Activated CD4-positive, alpha-beta T cell treated with anti-CD3 and anti-CD28 coated beads, Interleukin-2, amount 50 U/mL, for 48 hours (primary cell): ENCODE results near the gene ADARB1.

Experiments
- DNase-seq, 2 experiments: peaks; one replicate each; pipeline ENCODE4 v3.0.0-alpha.2; 2020

ADARB1 gene

DNA sequence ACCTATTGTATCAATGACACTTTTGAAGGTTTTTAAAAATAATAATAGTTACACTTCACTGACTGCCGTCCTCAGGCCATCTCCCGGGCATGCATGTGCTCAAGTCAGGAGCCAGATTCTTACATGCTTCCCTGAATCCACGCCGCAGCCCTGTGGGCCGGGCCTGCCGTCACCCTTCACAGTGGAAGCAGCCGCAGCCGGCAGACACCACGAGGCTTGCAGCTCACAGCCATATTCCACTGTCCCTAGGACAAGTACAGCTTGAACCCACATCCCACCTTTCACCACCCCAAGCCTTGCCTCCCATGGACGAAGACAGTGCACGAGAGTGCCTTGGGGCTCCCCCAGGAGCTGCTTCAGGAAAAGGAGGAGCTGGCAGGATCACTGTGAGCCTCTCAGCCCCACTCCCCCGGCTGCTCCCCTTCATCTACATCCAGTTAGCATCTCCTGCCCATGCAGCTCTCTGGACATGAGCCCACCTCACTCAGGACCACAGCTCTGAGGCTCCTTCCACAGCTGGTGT, 136.1 kb downstream of the ADARB1 start:
- no peak for DNase-seq

DNA sequence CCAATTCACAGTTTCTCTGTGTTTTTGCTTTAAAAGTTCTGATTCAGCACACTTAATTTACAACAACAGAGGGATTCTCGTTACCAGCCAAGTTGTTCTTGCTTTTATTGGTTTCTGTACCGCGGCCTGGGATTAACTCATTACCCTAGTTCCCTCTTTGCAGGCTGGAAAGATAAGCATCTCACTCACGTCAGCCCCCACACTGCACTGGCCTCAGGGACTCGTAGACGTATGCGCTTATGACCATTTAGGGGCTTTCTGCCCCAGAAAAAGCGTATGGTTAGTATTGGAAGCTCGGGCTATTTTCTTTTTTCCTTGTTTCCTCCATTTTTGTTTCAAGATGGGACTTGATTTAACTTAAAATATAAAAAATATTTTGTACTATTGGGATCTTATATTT, 137.3 kb downstream of the ADARB1 start:
- DNase-seq = no peak

DNA sequence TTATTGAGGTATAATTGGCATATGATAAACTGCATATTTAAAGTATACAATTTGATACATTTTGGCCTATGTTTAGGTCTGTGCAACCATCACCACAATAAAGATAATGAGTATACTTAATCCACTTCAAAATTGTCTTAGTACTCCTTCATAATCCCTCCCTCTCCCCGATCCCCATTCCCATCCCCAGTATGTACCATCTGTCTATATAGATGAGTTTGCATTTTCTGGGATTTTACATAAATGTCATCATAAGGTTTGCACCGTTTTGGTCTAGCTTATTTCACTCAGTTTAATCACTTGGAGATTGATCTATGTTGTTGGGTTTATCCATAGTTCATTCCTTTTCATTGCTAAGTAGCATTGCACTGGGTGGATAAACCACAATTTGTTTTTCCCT, 139.0 kb downstream of the ADARB1 start:
- no peak for DNase-seq

DNA sequence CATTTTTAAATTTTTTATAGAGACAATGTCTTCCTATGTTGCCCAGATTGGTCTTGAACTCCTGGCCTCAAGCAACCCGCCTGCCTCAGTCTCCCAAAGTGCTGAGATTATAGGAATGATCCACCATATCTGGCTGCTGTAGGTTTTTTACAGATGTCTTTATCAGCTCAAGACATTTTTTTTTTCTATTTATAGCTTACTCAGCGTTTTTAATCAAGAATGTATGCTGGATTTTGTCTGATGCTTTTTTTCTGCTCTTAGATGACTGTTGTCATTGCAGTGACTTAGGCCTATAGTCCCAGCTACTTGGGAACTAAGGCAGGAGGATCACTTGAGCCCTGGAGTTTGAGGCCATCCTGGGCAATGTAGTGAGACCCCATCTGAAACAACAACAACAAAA, 140.8 kb downstream of the ADARB1 start:
- DNase-seq = no peak

- no peak for DNase-seq
Observed at GRCh38 chr21:45217010-45217409, 142.6 kb downstream of the ADARB1 start.

DNA sequence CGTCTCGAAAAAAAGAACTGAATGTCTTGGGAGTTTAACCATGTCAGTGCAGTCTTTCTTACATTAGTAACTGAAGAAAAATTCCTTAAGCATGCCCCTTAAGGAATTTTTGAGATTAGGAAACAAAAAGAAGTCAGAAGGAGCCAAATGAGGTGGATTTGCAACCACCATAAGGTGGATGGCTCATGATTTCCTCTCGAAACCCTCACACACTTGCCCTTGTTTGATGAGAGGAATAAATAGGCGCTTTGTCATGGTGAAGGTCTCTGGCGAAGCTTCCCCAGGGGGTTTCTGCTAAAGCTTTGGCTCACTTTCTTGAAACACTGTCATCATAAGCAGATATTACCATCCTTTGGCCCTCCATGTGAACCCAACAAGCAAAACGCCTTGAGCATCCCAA, 145.1 kb downstream of the ADARB1 start:
- DNase-seq = no peak

DNA sequence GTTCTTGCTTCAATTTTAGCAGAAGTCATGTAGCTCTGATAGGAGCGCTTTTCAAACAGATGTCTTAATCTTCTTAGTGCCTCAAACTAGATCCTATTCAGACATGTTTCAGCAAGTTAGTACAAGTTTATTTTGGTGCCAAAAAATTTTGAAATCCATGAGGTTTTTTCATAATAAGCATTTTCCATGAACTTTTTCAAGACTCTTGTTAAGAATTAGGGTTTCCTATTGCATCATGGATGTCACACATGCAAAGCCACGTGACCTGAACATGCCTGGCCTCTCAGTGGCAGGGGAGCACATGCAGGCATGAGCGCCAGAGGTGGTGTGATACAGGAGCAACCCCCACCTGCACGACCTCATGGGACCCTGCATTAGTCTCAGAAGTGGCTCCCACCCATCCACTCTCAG, 145.7 kb downstream of the ADARB1 start:
- DNase-seq = no peak

DNA sequence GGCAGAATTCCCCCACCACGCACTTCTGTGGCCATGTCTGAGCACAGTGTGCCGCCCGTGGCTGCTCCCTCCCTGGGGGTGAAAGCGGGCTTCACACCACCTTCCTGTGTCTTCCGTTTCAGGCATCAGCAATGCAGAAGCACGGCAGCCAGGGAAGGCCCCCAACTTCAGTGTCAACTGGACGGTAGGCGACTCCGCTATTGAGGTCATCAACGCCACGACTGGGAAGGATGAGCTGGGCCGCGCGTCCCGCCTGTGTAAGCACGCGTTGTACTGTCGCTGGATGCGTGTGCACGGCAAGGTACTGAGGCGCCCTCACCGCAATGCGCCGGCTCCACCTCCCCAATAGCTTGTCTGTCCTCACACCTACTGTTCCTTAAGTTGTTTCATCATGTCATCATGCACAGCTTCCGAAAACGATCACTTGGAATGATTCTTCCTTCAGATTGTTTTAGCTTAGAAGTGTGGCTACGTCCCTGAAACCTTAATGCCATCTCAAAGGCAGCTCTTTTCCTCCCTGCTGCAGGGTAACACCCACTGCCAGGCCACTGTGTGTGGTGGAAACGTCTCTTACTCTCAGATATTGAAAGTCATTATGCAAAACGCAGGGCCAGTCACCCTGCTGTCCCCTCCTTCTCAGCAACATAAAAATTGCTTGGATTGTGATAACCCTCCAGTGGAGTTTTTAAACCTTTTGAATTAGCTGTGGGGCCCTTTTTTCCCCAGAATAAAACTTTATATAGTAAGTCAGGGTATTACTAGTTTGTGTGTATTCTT, 146.5 kb downstream of the ADARB1 start:
- no peak for DNase-seq

- no peak for DNase-seq
Observed at GRCh38 chr21:45222001-45222400, 147.6 kb downstream of the ADARB1 start.

DNA sequence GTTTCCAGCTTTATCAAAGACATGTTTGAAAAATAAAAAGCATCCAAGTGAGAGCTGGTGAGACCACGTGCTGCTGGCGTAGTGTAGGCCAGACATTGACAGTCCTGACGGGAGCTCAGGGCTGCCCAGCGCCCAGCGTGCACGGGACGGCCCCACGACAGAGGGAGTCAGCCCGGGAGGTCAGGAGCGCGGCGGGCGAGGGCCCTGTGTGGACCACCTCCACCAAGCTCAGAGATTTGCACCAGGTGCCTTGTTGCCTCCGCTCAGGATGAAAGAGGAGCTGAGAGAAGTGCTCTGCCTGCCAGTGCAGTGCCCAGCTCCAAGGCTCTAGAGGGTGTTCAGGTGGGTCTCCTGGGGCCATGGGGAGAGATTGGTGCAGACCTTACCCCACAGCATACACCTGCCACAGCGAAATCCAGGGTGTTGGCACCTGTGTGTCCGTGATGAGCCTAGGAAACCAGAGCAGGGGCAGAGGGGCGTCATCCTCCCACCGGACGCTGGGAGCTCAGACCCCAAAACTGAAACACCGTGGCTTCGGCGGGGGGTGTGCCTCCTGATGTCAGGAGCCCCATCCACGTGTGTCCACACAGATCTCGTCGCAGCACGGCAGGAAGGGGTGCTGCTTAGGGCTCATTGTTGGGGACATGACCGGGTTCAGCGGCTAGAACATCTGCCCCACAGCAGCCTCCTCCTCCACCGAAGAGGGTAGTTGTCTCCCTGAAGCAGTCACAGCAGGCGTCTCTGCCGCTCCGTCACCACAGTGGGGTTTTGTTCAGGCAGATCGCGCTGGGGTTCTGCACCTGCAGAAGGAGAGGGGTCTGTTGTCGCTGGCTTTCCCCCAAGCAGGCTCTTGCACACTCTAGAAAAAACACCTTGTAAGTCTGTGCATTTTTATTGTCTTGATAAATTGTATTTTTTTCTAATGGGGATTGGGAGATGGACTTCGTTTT, 149.1 kb downstream of the ADARB1 start:
- DNase-seq = no peak

DNA sequence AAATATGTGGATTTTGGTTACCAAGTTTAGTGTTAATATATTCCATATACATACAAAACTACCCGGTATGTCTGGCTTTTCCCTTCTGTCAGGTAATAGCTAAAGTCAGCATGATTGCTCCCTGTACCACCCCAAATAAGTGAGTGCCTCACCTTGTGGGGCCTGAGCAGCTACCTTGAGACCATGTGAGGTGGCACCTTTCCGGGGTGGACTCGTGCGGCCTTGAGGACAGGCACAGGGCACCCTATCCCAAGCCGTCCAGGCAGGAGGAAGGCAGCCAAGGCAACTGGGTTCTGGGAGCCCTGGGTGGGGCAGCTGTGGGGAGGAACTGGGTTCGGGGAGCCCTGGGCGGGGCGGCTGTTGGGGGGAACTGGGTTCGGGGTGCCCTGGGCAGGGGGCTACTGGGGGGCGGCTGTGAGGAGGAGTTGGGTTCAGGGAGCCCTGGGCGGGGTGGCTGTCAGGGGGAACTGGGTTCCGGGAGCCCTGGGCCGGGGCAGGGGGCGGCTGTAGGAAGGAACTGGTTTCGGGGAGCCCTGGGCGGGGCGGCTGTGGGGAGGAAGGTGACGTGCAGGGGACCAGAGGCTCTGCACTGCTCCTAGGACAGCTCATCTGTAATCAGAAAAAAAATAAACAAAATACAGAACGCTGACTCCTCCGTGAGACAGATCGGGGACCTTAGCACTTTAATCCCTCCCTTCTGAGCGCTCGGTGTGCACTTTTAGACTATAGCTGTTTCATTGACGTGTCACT, 150.0 kb downstream of the ADARB1 start:
- DNase-seq = peak; percentile 24 to 36

DNA sequence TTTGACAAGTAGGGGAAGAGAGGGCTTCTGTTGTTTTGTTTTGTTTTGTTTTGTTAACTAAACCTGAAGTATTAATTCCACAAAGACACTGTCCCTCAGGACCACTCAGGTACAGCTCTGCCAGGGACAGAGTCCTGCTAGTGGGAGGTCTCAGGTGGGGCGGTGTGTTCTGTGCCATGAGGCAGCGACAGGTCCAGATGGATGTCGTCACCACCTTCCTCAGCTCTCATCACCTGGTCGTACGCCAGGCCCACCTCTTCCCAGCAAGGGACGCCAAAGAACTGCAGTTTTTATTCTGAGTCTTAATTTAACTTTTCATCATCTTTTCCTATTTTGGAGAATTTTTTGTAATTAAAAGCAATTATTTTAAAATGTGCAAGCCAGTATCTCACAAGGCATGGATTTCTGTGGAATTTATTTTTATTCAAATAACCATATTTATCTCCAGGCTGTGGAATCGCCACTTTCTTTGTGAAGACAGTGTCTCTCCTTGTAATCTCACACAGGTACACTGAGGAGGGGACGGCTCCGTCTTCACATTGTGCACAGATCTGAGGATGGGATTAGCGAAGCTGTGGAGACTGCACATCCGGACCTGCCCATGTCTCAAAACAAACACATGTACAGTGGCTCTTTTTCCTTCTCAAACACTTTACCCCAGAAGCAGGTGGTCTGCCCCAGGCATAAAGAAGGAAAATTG, 150.8 kb downstream of the ADARB1 start:
- DNase-seq = no peak

GRCh38 chr21:45225741-45226327, 151.5 kb downstream of the ADARB1 start:
- no peak for DNase-seq

- no peak for DNase-seq
Observed at GRCh38 chr21:45226540-45227326, 152.4 kb downstream of the ADARB1 start.

GRCh38 chr21:45227735-45228134, 153.4 kb downstream of the ADARB1 start:
- no peak for DNase-seq

DNA sequence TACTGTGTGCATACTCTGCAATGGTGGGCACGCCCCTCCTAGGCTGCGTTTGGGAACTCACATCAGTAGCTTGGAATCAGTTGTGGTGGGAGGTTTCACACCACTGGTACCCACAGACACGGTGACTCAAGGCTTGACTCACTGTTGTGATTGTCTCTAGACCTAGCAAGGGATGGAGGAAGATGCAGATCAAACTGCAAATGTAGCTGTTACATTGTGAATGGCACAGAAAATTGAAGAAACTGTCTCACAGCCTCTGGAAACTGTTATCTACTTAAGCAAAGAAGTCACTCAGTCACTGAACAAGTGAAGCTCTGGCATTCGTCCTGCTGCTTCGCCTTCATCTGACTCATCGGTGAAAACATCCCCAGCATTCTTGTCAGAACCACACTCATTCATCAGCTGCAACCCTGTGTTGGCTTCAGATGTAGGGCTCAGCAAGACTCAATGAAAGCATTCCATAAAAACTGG, 153.8 kb downstream of the ADARB1 start:
- DNase-seq = peak; percentile 75 to 81

GRCh38 chr21:45228656-45229240, 154.4 kb downstream of the ADARB1 start:
- DNase-seq = no peak

DNA sequence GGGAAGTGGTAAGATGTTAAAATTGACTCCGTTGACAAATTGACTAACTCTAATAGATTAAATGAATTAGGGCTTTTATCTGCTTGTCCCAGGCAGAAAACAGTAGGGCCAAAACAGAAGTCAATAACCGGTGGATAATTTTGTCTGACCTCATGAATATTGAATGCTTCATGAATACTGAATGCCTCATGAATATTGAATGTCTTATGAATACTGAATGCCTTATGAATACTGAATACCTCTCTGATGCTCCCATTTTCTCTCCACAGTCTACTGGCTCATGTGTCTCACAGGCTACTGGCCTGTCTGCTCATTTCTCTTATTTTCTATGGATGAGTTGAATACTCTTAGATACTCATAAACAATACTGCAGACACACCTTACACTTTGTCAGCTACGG, 157.3 kb downstream of the ADARB1 start:
- DNase-seq = no peak

DNA sequence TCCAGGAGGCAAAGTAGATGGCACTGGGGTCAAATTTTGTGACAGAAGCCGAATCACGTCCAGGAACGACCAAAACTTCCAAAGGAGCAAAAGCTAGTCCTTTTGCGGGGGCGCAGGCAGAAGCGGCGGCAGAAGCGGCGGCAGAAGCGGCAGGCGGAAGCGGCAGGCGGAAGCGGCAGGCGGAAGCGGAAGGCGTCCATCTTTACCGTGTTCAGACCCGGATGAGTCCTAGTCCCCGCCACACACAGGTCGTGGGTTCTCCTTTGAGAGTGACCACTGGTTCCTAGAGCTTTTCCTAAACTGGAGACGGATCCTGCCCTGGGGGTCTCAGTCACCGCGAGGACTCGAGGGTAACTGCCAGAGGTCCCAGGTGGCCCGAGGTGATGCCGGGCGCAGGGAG, 159.7 kb downstream of the ADARB1 start:
- no peak for DNase-seq

DNA sequence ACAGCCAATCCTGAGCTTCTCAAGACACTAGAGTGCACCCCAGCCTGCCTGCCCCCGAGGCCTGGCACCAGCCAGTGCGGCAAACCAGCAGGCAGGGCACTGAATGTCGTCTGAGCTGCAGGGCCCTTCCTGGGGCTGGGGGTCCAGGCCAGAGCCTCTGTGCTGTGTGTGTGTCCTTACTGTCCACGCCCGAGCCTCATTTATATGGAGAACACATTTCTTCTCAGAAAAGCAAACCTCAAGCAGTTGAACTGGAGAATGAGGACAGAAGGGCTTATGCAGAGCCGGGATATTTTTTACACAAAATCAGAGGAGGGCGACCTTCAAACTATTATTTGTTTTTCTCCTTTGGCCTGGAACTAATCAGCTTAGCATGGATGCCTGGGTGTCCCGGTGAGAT, 160.6 kb downstream of the ADARB1 start:
- no peak for DNase-seq

- DNase-seq = no peak
Observed at GRCh38 chr21:45235488-45235887, 161.1 kb downstream of the ADARB1 start.
